Upper lobe of right lung (tissue), 1 donor: Measurements from ENCODE around the gene RAD18. TPM values are rescaled to one million over a fixed set of nuclear protein-coding genes. Genes with fewer than 3 reads are reported as not detected.

Source experiments
- ATAC-seq: fragments of 200-7000 bp; cut with Tn5 transposase; one replicate; pipeline ENCODE4 v1.9.1; 2020; ENCODE audit warnings: mild to moderate bottlenecking, moderate library complexity
- DNase-seq: peaks from one replicate; pipeline ENCODE4 v3.0.0-alpha.2; 2020
- H3K27ac ChIP-seq: fragments of 200-600 bp; one replicate; pipeline ENCODE4 v1.8.0; 2022
- H3K27me3 ChIP-seq: fragments of 200-600 bp; one replicate; pipeline ENCODE4 v1.8.0; 2022; ENCODE audit warnings: mild to moderate bottlenecking
- H3K36me3 ChIP-seq: fragments of 200-600 bp; one replicate; pipeline ENCODE4 v1.8.0; 2022
- H3K4me1 ChIP-seq: fragments of 200-600 bp; one replicate; pipeline ENCODE4 v1.8.0; 2022
- H3K4me3 ChIP-seq: fragments of 200-600 bp; one replicate; pipeline ENCODE4 v1.8.0; 2022; ENCODE audit warnings: mild to moderate bottlenecking
- H3K9me3 ChIP-seq: fragments of 200-600 bp; one replicate; pipeline ENCODE4 v1.8.0; 2022
- intact Hi-C: fragments of 100-400 bp; cut with DNase I; formaldehyde crosslinking; loops from one replicate; pipeline ENCODE4 v1.11.0; 2022
- total RNA-seq: library from RNA; stranded (reverse); fragmentation: NEBNext Ultra II Directional; extraction: Animal tissue kit (Norgen Biotek cat#: 25700); gene quantifications from one replicate; pipeline ENCODE4 v1.2.1, GENCODE V29; 2021
- TF ChIP-seq, protein P1 (sequence below): fragments of 200-600 bp; IDR thresholded peaks from one replicate; pipeline ENCODE4 v1.8.0; 2022; ENCODE audit warnings: antibody characterized with exemption
- donor health status: DM: no; HTN: yes; CAD: no; lungs with severe emphysema.

Gene RAD18
- total RNA-seq, 1 donor from 2014 or later = 15.0 TPM

DNA sequence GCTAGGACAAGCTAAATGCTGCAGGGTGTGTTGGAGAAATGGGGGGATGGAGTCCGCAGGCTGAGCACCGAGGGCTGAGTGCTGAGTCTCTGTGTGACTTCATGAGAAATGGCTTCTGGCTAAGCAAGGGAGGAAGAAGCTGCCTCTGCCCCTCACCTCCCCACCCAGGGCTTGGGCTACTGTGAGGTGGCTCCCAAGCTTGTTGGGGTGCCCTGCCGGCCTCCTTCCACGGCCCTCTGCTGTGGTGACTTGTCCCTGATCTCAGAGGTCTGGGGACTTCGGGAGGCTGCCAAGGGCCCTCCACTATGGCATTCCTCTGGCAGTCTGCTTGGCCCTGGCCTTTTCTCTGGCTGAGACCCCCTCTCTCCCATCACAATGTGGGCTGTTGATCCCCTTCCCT lies 30.1 kb upstream of the RAD18 start:
- intact Hi-C loops = no loop called here
- Histone ChIP-seq H3K4me3 (no peak overlapping the region), H3K4me1 (peaks cover 4% of the 10 kb centered on the region), H3K9me3 (no peaks in the 10 kb centered on the region), H3K27me3 (no peaks in the 10 kb centered on the region), H3K27ac (no peak overlapping the region), H3K36me3 (no peaks in the 10 kb centered on the region)
- TF ChIP-seq, protein P1, sequence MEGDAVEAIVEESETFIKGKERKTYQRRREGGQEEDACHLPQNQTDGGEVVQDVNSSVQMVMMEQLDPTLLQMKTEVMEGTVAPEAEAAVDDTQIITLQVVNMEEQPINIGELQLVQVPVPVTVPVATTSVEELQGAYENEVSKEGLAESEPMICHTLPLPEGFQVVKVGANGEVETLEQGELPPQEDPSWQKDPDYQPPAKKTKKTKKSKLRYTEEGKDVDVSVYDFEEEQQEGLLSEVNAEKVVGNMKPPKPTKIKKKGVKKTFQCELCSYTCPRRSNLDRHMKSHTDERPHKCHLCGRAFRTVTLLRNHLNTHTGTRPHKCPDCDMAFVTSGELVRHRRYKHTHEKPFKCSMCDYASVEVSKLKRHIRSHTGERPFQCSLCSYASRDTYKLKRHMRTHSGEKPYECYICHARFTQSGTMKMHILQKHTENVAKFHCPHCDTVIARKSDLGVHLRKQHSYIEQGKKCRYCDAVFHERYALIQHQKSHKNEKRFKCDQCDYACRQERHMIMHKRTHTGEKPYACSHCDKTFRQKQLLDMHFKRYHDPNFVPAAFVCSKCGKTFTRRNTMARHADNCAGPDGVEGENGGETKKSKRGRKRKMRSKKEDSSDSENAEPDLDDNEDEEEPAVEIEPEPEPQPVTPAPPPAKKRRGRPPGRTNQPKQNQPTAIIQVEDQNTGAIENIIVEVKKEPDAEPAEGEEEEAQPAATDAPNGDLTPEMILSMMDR = no peak
- ATAC-seq = no peak
- no peak for DNase-seq

DNA sequence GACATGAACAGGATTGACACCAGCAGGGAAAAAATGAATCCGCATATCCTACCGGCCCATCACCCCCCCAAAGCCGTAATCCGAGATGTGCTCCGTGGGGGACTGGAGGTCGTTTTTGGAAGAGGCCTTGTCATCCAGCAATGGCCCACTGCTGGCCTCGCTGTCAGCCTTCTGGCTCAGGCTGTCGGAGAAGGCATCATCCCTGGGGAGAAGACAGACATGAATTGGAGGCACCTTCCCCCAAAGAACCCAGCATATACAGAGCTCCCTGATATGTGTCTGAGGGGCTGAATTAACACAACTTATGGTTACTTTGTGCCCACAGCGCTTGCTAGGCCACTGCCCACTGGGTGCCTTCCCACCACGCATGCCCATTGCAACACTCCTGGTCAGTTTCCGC lies 29.6 kb upstream of the RAD18 start:
- DNase-seq = no peak
- no peaks in the 10 kb centered on the region for H3K27me3 ChIP-seq
- TF ChIP-seq, protein P1 = no peak
- H3K4me1 ChIP-seq = peaks cover 5% of the 10 kb centered on the region
- no peak for ATAC-seq
- H3K9me3 ChIP-seq = no peaks in the 10 kb centered on the region
- no peak overlapping the region for H3K27ac ChIP-seq
- H3K4me3 ChIP-seq = no peak overlapping the region
- intact Hi-C loops = no loop called here
- no peaks in the 10 kb centered on the region for H3K36me3 ChIP-seq

DNA sequence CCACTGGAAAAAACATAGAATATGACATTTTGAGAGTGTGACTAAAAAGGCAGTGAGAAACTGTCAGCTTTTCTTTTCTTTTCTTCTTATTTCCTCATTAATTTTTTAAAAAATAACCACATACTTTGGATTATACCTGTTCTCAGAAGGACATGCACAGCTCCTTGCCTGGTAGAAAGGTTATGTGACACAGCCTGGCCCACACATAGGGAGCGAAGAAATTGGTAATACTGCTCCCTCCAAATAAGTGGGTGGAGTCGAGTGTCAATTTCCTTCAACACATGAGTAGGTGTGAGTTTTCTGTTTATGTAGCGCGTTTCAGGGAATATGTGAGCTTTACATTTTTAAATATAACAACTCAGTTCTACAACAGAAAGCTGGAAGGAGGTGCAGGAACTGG lies 28.9 kb upstream of the RAD18 start:
- ATAC-seq = no peak

DNA sequence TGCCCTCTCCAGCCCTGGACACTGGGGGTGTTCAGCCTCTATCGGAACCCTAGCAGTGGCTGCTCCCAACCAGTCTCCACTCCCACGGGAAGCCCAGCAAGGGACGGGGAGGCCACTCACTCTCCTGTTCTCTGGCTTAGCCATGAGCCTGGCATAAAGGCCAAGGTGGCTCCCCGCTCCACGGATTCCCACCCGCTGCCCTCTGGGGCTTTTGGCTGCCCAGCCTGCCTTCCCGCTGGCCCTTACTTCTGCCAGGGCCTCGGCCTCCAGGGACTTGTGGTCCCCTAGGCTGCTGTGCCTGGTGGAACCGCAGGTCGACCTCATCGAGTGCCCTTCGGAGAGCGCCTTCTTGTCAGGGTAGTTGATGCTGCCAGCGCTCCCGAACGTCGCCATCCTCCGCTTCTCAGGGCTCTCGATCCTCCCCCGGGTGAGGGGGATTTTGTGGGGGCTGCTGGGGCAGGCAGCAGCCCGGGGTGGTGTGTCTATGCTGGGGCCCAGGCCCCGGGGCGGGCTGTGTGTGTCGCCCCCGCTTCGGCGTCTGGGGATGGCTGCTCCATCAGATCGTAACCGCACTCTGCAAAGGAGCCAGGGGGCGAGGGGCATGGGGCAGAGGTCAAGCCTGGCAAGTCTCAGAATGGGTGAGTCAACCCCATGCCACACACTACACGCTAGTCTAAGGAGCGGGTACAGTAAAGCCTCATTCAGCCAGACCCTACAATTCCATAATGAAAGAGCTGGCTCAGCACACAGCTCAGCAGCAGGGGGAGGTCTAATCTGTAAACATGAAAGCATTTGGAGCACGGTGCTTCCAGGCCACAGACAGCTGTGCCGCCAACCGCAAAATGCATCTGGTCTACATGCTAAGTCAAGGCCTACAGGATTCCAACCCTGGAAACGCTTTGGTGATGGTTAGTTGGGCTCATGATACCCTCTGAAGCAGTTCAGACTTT lies 27.3 kb upstream of the RAD18 start:
- TF ChIP-seq, protein P1 = no peak
- H3K4me3 ChIP-seq = no peak overlapping the region
- no peak for ATAC-seq
- H3K9me3 ChIP-seq = no peaks in the 10 kb centered on the region
- no peaks in the 10 kb centered on the region for H3K36me3 ChIP-seq
- no peaks in the 10 kb centered on the region for H3K27me3 ChIP-seq
- DNase-seq = no peak
- H3K4me1 ChIP-seq = peaks cover 4% of the 10 kb centered on the region
- intact Hi-C loops = no loop called here
- no peak overlapping the region for H3K27ac ChIP-seq

More for the DNA sequence above, 28.9 kb upstream of the RAD18 start:
- TF ChIP-seq, protein P1 = no peak
- Histone ChIP-seq H3K4me1 (peaks cover 7% of the 10 kb centered on the region), H3K27ac (no peak overlapping the region), H3K36me3 (no peaks in the 10 kb centered on the region), H3K27me3 (no peaks in the 10 kb centered on the region), H3K4me3 (no peak overlapping the region), H3K9me3 (no peaks in the 10 kb centered on the region)
- no peak for DNase-seq
- intact Hi-C loops = no loop called here

DNA sequence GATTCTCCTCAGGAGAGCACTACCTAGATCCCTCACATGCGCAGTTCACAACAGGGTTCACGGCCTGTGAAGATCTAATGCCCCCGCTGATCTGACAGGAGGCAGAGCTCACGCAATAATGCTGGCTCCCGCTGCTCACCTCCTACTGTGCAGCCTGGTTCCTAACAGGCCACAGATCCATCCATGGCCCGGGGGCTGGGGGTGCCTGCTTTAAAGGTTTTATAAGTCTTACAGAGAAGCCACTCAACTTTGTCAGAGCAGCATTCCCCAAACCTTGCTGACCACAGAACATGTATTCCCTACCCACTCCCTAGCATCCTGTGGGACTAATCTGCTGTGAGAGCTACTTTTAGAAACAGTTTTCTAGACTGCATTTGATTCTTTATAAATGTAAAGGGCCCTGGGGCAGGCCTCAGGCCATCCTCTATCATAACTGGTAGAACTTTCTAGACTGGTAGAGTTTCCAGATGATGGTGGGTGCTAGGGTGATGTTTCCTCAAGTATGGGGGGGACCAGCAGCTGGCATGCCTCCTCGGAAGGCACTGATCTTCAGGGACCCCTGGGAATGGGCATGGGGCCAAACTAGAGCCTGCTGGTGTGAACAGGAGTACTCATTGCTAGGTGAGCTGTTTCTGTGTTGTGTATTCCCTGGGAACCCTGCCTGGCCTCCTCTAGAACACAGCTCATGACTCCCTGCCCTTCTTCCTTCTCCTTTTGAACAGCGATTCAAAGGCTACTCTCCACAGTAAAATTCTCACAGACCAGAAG lies 25.7 kb upstream of the RAD18 start:
- ATAC-seq (no peak), DNase-seq (no peak)
- intact Hi-C loops = loop anchor here (5.0 kb wide), 1 partner anchor 313 kb away; no protein-coding TSS in a partner anchor
- Histone ChIP-seq H3K27me3 (no peaks in the 10 kb centered on the region), H3K4me1 (peaks cover 4% of the 10 kb centered on the region), H3K27ac (no peak overlapping the region), H3K9me3 (no peaks in the 10 kb centered on the region), H3K36me3 (no peaks in the 10 kb centered on the region), H3K4me3 (no peak overlapping the region)
- TF ChIP-seq, protein P1 = no peak
